NCI-H1436 treated with DMSO at 0.1 percent for 48 hours (cell line): ENCODE results near the gene CAPSL.
"Not testable (repeated sequence)": the region's sequence is repeated elsewhere in the genome, so short reads cannot be mapped to it uniquely, and the experiment has no call there.

ENCODE experiments used
- DNase-seq: peaks from one replicate; lab custom pipeline; 2025; lab: John Stamatoyannopoulos, UW

CAPSL gene

DNA sequence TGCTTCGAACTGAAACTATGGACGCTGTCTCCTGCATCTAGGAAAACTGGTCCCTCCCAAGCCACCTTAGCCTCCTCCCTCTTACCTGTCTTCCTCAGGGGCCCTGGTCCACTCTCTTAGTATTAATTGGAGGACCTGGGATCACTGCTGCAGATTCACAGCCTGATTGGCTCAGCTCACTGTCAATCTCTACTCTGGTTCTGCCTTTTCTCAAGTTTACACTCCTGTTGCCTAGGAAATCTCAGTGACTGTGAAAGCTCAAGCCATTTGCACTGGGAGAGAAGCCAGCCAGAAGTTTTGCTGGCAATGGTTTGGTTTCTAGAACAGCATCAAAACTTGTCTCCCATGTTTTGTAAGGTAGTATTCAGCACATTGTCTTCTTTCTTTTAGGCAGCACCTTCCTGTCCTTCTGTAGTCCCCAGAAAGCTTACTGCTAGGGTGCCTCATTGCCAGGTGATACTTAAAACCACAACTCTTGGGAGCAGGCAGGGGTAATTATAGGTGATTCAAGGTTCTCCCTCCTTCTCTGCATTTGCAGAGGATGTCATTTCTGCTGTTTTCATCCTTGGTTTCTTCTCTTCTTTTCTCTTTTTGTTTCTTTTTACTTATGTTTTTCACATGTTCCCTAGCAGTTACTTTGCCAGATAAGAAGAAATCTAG is at the start of gene CAPSL:
Gene CAPSL (minus strand): TSS at position 55 of the 660 bp plus-strand sequence. CDS start 17,502 bp downstream, outside the sequence.
- no peak for DNase-seq

DNA sequence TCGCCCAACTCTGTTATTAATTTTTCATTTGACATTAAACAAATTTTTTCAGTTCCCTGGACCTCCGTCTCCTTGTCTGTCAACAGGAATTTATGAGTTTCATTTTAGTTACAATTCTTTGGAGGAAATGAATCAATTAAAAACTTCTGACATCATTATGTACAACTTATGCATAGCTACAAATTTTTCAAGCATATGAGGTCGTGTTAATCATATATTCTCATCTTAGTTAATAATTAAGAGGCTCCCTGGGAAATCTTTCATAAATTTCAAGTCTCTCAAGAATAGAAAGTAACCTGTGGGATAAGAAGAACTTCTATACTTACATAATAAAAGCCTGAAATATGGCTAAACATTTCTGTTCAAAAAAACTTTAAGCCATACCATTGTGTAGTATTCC is 49.4 kb upstream of the CAPSL start:
- DNase-seq, result no peak

GRCh38 chr5:35979715-35980114 is 41.3 kb upstream of the CAPSL start:
- DNase-seq, result no peak

GRCh38 chr5:35976859-35977258 is 38.4 kb upstream of the CAPSL start:
- not testable (repeated sequence) for DNase-seq

- DNase-seq, result no peak
These were observed 36.1 kb upstream of the CAPSL start for GRCh38 chr5:35974570-35974969.

GRCh38 chr5:35971878-35972210 is 33.4 kb upstream of the CAPSL start:
- no peak for DNase-seq

- no peak for DNase-seq
These were observed 32.9 kb upstream of the CAPSL start for GRCh38 chr5:35971186-35971877.

GRCh38 chr5:35963381-35963843 is 25.0 kb upstream of the CAPSL start:
- no peak for DNase-seq

GRCh38 chr5:35960328-35960727 is 21.9 kb upstream of the CAPSL start:
- no peak for DNase-seq

GRCh38 chr5:35956429-35956828 is 18.0 kb upstream of the CAPSL start:
- no peak for DNase-seq

DNA sequence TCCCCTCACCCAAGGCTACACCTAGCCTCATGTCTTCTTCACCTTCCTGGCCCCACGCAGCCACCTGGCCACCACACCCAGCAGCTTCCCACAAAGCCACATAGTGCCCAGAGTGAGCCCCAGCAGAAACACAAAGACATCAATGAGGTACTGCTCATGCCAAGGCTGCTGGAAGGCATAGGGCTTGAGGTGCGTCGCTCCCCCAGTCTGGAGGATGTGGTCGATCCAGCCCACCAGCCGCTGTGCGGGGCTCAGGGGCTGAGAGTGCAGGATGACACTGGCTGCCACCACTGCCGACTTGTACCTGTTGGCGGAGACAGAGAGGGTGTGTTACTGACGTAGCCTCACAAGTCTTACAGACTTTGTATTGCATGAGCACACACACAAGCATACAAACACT is 15.8 kb upstream of the CAPSL start:
- DNase-seq, result no peak

- DNase-seq, result no peak
These were observed 8.7 kb upstream of the CAPSL start for GRCh38 chr5:35947085-35947484.

DNA sequence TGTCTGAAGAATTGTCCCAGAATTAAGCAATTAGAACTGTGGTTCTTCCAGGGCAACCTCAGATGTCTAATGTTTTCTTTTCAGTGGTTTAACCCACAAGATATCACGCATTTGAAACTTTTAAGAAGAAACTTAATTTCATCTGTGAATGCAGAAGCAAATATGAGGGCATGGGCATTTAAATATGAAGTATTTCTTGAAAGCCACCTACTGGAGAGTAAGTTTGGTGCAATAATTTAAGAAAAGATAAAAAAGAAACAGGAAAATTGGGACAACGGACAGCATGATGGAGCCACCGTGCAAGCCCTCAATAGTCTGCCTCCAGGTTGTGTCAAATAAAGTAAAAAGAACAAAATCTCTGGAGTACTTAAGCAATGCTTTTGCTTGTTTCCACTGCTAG is 1.2 kb upstream of the CAPSL start:
- no peak for DNase-seq

DNA sequence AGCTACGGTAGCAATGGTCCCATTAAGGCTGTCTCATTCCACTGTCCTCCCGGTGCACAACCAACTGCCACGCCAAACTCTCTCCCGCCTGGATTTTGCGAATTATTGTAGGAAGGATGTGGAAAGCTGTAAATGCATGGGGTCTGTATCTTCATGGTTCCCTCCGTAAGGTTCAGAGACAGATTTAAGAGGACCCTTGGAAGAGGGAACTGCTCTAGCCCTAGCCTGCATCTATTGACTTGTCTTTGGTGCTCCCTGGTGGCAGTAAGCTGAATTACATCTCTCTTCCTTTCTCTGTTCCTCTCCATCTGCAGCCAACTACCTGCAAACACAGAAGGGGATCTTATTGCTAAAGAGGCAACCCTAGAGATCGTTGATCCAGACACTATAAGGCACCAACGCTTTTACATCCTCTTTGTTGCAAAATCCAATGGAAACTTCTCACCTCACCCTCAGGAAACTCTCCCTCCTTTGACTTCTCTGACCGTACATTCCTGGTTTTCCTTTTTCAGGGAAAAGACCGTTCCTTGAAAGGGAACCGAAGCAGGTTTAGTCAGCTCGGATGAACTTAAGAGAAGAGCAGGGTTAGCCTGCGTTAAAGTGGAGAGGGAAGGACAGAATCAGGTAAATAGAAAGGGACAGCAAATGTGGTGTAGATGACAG is 11.9 kb downstream of the CAPSL start:
- DNase-seq, result no peak

DNA sequence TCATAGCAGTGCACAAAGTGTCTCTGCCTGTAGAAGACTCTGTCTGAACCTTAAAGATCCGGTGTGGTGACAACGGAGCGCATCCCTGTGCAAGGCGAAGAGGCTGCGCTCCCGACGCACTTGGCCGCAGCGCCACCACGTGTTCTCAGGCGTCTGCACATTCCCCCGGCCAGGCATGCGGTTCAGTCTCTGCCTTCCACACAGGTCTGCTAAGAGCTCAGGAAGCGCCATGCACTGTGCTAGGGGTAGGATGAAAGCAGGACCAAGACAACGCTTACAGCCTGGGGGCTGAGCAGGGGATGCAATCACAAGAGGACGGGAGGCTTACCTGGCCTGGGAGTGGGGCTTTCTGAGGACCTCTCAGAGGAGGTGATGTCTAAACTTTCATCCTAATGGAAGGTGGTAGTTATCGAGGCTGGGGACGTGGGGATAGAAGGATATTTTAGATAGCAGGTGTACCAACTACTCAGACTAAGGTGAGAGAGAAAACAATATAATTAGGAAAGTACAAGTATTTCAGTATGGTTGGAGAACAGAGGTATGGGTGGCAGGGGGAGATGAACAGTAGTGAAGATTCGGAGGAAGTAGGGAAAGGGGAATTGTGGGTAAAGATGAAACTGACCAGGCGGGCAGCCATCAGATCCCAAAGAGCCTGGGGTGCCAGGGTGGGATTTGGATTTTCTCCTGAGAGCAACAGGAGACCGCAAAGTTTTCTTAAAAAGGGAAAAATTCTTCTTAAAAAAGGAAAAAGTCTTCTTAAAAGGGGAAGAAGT is 13.3 kb downstream of the CAPSL start:
- DNase-seq, result no peak

- DNase-seq, result no peak
These were observed 14.1 kb downstream of the CAPSL start for GRCh38 chr5:35924122-35924949.

DNA sequence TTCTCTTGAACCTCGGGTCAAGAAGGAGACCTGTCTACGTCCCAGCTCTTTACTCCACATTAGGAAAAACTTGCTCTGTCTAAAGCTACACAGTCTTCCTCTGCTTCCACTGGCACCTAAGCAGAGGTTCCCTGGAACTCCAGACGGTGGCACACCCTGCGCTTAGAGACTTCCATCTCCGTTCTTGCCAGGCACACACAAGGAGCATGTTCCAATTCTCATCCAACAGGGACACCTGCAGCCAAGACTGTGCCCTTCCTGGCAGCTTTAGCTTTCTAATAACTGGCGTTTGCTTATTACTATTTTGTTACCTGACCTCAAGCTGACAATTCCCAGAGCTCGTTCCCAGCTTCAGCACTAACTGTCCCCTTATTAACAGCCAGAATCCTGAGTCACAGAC is 16.0 kb downstream of the CAPSL start:
- DNase-seq, result no peak

DNA sequence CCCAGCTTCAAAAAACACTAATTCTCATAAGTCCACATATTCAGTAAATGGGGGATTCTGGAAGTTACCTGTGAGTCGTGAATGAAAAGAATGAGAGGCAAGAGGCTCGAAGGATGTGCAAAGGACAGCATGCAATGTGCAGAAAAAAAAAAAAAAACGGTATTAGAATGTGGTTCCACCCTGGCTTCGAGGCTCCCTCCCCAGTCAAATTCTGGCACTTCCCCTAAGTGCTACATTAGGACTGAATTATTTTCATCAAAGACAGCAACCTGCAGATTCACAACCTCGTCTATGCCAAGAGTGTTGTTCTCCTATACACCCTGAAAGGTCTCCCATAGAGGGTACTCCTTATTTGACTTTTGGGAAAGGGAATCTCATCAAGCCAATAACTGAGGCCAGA is 16.5 kb downstream of the CAPSL start:
- no peak for DNase-seq

GRCh38 chr5:35920890-35921289 is 17.5 kb downstream of the CAPSL start:
- DNase-seq, result no peak

- no peak for DNase-seq
These were observed 19.2 kb downstream of the CAPSL start for GRCh38 chr5:35919191-35919590.

- DNase-seq, result no peak
These were observed 29.6 kb downstream of the CAPSL start for GRCh38 chr5:35908814-35909213.

DNA sequence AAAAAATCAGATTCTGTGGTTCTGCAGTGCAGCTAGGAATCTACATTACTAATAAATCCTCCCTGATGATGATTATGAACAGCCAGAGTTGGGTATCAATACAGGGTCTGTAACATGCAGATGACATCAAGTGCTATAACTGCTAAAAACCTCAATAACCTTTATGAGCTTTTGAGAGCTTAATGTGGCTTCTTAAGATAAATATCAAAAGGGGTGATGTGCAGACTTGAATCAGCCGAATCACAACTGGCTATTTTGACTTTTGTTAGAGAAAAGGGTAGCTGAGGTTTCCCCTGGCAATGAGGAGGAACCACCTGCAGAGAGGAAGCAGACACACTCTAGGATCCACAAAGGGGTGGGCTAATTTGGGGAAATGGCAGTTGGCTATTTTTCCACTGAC is 30.2 kb downstream of the CAPSL start:
- no peak for DNase-seq
